GM18868 (cell line): ENCODE results near the gene NCBP3.
"Not testable (repeated sequence)": the region's sequence is repeated elsewhere in the genome, so short reads cannot be mapped to it uniquely, and the experiment has no call there.

Experiments
- ATAC-seq: cut with Tn5 transposase; IDR thresholded peaks from one replicate; pipeline ENCODE4 v1.9.1; 2021; ENCODE audit warnings: mild to moderate bottlenecking, moderate library complexity; ENCODE audit not compliant: unreplicated experiment

NCBP3 gene

DNA sequence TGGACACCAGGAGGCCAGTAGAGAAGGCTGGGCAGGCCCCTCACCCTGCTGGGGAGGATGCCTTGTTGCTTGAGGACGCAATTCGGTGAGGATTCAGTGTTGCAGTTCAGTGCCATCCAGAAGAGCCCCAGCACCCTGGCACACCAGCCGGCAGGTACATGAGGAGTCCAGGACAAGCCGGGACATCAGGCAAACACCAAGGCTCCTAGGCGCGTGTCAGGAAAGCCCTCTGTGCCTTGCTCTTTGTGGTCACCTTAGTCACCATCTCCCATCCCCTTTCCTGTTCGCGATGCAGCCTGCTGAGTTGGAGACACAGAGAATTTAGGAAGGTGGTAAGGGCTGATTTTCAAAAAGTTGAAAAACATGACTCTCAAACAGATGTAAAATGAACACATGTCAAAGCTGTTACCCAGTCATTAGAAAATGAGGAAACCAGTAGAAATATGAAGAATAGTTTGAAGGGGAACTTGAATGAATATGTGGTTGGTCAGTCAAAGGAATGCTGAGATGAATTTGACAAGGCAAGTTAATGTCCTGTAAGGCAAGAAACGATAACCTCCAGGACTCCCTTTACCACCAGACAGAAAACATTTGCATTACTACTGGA lies 2.3 kb upstream of the NCBP3 start:
- no peak for ATAC-seq

DNA sequence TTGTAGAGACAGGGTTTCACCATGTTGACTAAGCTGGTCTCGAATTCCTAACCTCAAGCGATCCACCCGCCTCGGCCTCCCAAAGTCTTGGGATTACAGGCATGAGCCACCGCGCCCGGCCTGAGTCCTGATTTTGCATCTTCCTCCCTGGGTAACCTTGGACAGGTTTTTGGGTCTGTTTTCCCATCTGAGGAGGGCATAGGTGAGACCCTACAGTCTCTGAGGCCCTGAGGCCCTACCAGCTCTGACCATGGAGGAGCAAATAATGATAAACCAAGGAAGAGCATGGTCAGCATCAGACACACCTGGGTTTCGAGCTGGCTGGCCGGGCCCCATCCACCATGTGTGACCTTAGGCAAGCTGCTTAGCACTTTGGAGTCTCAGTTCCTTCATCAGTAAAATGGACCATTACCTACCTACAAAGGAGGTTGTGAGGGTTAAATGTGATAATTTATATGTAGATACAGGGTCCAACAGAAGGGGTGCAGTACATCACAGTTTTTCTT lies 1.2 kb upstream of the NCBP3 start:
- no peak for ATAC-seq

DNA sequence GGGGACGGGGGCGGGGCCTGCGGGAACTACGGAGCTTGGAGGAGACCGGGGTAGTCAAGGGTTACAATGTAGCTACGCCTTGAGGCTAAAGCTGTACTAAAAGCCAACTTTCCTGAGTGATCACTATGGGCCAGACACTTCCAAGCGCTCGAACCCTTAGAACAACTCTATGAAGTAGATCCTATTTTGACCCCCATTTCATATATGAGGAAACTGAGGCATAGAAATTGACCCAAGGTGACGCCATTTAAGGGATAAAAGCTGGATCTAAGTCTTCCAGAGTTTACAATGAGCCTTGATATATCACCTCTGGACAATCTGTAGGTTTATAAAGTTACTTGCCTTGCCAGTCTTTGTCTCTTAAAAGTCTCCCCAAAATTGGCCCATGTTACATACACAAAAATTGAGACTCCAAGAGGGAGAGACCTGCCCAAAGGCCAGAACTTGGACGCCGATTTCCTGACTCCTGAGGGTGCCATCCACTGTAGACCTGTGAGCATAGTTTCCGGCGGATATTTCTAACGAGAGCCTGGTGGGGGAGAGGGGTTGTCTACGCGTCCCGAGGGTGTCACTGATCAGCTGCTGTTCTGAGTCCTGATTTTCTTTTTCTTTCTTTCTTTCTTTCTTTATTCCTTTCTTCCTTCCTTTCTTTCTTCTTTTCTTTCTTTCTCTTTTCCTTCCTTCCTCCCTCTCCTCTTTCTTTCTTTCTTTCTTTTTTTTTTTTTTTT lies 555 bp upstream of the NCBP3 start:
- no peak for ATAC-seq

DNA sequence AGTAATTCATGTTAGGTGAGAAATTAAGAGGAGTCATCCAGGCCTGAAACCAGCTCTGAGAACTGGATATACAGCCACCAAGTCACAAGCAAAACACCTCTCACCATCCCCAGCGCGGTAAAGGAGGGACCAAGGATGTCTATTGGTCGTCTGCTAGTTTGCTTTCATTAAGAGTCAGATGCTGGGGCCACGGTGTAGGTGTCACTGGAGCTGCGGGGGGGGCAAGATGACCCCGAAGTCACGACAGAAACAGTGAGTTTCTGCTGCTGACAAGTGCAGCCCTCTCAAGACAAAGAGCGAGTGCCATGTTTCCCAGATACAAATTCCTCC lies 790 bp downstream of the NCBP3 start:
- no peak for ATAC-seq

DNA sequence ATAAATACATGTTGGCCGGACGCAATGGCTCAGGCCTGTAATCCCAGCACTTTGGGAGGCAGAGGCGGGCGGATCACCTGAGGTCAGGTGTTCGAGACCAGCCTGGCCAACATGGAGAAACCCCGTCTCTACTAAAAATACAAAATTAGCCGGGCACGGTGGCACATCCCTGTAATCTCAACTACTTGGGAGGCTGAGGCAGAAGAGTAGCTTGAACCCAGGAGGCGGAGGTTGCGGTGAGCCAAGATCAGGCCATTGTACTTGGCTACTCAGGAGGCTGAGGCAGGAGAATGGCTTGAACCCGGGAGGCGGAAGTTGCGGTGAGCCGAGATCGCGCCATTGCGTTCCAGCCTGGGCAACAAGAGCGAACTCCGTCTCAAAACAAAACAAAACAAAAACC lies 1.5 kb downstream of the NCBP3 start:
- ATAC-seq = not testable (repeated sequence)

DNA sequence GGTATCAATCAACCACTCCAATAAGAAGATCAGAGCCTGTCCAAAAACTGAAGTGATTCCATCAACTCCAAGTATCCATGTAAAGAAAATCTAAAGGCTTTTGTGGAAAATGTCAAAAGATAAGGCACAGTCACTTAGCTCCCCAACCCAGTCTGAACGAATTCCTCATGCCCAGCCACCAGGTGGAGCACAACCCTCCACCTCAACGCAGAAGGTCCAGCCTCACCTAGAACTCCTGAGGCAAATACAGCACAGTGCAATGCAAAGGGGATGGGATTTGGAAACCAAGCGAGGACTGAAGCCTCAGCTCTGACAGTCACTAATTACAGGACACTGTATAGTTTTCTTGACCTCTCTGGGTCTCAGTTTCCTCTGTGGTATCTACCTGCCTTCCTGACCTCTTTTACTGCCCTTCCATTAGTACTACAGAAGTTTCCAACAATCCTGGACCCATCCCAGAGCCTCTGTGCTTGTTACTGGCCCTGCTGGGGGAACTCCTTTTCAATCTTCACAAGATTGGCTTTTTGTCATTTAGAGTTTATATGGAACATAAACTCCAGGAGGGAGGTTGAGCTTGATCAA lies 2.0 kb downstream of the NCBP3 start:
- no peak for ATAC-seq

DNA sequence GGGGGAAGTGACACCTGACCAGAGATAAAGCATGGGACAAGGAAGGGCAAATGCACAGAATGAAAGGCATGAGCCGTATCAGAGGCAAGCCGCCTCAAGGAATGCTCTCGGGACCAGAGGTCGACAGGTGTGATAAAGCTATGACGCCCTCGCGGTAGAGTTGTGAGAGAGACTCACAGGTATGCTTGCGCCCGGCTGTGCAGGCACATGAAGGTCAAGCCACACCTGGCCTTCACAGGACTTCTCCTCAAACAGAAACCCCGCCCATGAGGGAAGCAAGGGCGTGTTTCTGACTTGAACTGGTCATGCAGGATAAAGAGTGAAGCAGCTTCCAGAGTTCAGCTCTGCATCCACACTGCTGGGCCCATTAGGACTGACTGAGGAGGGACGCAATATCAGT lies 7.8 kb downstream of the NCBP3 start:
- no peak for ATAC-seq

DNA sequence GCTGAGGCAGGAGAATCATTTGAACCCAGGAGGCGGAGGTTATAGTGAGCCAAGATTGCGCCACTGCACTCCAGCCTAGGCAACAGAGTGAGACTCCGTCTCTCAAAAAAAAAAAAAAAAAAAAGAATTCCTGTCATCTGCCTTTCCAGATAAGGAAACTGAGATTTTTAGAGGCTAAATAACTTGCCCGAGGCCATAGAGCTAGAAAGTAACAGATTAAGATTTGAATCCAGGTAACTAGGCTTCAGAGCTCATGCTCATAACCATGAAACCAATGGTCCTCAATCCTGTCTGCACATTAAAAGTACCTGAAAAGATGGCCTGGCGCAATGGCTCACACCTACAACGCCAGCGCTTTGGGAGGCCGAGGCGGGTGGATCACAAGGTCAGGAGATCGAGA lies 9.5 kb downstream of the NCBP3 start:
- ATAC-seq = no peak

DNA sequence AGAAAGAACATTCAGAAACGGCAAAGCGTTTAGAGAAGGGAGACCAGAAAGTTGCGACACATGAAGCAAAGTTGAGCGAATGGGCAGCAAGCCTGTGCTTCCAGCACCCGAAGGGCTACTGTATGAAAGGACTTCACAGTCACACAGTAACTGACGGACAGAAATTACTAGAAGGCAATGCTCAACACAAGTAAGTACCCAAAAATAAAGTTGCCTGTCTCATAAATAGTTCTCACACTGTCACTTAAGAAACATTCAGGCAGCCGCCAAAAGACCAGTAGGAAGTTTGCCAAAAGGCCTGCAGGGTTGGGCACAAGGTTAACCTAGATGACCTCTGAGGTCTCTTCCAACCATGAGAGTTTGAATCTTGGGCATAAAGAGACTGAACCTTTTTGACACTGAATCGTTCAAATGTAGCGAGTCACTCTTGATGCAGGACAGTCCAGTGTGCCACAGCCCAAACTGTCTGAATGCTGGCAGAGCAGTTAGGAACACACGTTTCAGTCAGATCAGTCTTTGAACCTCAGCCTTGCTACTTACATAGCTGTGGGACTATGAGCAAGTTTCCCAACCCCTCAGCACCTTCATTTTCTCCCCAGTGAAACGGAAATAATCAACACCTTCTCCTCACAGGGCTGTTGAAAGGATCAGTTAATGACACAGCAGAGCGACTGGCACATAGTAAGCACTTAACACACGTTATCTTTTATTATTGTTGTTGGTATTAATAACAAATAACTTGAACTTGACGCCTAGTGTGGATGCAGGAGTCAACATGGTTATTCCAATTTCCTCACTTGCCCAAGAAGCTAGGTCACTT lies 10.4 kb downstream of the NCBP3 start:
- ATAC-seq = no peak

DNA sequence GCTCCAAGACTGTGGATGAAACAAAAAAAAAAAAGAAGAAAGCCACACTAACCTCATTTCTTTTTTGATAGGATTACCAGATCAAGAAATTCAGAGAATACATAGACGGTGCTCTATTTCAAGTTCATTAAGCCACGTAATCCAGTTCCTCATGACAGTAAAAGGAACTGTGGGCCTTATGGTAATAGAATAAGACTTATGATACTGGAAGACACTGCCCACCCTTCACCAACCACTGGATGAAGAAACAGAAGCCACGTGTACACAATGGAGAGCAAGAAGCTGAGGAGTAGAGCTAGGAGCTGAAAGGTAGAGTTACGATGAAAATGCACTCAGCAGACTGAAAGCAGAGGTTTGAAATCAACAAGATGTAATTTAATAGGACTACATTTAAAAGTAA lies 11.2 kb downstream of the NCBP3 start:
- no peak for ATAC-seq

DNA sequence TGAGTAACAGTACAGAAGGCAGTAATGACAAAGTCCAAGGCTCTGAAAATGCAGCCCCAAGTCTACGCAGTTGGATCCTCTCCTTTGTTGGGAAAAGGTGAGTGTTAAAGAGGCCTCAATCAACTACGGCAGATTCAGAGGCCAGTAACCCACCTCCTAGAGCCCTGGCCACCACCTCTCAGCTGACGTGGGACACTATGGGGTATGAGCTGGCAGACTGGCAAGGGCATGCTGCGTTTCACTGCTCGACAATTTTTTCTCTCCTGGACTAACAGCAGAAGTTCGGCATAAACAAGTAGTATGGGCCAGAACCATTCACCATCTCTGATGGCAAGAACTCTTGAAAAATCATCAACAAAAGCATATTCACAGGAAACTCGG lies 17.2 kb downstream of the NCBP3 start:
- no peak for ATAC-seq

DNA sequence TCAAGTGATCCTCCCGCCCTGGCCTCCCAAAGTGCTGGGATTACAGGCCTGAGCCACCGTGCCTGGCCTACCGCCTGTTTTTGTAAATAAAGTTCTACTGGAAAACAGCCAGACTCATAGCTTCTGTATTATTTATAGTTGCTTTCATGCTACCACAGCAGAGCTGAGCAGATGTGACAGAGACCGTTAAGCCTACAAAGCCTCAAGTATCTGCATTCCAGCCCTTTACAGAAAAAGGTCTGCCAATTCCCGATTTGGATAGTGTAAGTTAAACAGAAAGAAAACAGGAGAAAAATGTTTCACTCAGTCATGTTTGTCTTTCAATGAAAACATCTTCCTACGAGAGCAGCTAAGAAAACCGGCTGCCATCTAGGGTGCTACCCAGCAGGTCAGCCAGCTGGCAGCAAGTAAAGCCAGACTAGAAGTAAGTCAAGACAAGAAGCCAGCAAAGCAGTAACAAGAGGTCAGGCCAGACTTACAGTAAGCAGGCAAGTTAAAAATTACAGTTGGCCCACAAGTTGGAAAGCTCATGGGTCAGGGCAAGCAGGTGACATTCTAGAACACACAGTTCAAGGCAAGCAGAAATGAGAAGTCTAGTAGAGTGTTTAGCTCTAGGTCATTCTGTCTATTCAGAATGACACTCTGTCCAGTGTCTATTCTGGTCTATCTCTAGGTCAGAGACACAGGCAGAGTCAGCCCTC lies 17.7 kb downstream of the NCBP3 start:
- ATAC-seq = no peak

DNA sequence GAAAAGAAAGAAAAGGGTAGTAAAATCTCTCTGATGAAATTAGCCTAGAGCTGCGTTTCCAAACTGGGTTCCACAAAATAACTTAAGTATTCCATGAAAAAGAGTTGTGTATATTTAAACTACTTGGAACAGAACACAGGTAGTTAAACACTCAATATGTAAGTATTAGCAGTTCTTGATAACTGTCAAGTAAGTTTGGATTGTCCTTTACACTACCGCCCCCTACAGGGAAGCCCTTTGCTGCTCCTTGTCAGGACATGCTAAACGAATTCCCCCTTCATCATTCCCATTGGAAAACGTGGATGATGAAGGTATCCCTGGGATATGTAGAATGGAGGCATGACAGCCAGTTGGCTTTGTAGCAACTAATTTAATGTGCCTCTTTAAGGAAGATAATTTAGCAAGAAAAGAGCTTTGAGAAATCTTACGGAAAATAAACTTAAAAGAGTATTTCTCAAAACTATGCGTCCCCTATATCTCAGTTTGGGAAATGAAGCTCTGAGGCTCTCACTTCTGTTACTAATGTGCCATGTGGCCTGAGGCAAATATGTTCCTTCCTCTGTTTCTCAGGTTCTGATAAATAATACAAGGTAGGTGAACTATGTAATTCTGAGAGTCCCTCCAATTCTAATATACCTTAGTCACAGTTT lies 18.8 kb downstream of the NCBP3 start:
- ATAC-seq = no peak

DNA sequence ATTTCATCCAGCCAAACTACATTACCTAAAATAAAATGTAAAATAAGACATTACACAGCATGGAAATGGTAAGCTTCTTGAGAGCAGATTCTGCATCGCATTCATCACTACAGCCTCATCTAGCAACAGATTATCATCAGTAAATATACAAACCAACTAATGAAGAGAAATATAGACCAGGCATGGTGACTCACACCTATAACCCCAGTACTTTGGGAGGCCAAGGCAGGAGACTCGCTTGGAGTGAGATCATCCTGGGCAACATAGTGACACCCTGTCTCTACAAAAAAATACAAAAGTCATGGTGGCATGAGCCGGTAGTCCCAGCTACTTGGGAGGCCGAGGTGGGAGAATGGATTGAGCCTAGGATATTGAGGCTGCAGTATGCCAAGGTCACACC lies 19.9 kb downstream of the NCBP3 start:
- no peak for ATAC-seq

DNA sequence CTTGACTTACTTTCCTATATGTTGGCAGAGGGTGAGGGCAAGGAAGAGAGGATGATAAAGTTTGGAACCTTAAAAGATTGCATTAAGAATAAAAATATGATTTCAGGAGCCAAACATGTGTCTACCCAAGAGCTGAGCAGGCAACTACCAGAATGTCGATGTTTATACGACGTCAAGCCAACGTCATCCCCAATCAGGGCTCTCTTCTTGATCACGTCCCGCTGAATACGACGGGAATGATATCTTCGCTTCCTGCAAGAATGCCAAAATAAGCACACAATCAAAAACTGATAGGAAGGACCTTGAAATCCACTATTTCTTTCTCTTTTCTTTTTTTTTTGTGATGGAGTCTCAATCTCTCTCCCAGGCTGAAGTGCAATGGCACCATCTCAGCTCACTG lies 24.9 kb downstream of the NCBP3 start:
- no peak for ATAC-seq

DNA sequence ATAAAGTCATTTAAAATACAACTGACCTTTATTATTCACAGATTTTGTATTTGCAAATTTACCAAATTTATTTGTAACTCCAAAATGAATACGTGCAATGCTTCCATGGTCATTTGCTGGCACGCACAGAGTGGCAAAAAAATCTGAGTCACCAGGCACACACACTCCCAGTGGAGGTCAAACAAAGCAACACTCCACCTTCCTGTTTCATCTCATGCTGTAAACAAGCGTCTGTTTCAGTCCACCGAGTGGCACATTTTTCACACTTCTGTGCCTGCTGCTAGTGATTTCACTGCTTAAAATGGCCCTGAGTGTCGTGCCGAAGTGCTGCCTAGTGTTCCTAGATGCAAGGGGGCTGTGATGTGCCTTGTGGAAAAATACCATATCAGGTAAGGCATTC lies 27.3 kb downstream of the NCBP3 start:
- ATAC-seq = no peak

DNA sequence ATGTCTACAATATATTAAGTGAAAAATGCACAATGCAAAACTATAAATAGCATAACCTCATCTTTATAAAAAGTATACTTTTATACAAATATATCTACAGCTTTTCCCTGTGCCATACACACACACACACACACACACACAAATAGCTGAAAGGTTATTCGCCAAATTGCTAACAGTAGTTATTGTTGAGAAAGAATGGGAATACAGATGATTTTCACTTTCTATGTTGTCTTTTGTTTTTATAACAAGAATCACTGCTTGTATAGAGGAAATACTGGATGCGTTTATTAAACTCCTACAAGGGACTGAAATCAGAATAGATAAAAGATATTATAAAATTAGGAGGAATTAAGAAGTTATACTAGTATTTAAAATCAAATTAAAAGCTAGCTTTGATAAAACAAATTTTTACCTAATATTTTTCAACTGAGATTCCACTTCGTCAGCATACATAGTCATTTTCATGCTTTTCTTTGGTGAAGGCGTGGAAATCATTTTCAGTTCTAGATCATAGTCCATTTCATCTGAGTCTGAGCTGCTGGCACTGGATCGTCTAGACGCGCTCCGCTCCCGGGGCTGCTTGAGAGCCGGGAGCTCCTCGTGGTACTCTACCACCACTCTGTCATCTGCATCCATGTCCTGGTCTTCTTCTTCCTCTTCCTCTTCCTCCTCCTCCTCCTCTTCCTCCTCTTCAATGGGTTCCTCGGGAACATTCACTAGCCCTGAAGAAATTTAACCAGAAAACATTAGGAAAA lies 28.0 kb downstream of the NCBP3 start:
- no peak for ATAC-seq

DNA sequence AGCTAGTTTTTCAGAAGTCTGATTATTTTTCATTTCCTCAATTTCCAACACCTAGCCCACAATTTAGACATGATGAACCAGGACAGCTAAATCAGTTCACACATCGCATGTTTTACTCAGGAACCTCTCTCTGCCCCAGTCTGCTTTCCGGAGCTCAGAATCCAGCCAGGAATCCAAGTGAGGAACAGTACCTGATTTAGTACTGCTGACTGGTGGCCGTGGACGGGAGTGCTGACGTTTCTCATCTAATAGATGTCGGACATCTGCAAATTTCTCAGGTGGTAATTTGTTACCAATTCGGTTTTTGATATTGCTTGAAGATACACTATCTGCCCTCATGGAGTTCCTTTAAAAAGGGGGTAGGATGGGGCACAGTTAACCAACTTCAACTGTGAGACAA lies 30.1 kb downstream of the NCBP3 start:
- ATAC-seq = no peak

DNA sequence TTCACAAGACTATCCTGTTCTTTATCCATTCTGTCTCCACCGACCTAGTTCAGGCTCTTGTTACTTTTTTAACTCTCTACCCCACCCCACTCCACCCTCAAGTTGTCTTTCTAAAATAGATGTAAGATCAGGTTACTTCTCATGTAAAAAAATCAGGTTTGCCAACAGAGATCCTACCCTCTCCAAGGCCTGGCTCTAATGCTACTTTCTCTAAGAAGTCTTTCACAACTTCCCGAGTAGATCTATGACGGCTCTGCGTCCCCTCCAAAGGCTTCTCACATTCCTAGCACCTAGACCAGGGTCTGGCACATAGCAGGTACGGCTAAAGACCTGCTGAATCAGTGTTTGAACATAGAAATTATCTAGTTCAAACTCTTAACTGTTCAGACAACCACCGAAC lies 30.9 kb downstream of the NCBP3 start:
- no peak for ATAC-seq

DNA sequence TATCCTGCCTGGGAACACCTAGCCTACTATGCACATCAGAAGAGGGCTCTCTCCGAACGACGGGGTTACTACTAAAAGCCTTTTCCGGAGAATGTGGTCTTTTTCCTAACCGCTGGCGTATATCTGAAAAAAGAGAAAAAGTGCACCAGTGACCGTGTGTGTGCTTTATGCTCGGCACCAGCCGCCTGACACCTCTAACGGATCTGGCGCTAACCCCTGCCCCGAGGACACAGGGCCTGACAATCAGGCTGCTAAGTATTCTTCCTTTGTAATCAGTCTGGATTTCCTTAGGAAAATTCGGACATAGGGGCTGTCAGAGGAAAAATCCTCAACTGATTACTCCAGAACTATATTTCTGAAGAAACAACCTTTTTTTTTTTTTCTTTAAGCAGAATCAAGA lies 31.7 kb downstream of the NCBP3 start:
- no peak for ATAC-seq
